Left lung (tissue), 10 donors: ENCODE measurements around the gene ADSS2. TPM values are rescaled to one million over a fixed set of nuclear protein-coding genes. Genes with fewer than 3 reads are reported as not detected.

ENCODE experiments used
- ATAC-seq: fragments of 200-7000 bp; cut with Tn5 transposase; one replicate; pipeline ENCODE4 v1.9.1; 2020; ENCODE audit warnings: moderate library complexity
- DNase-seq, 4 donors: peaks; one replicate each; pipeline ENCODE4 v3.0.0-alpha.2; 2013 to 2020
- H3K27ac ChIP-seq, 2 donors: fragments of 200-600 bp; sonication (generic) in 1 of 2; one replicate each; pipeline versions ENCODE4 v1.5.0 to v1.8.0; 2020 to 2021
- H3K27me3 ChIP-seq, 2 donors: fragments of 200-600 bp; sonication (generic) in 1 of 2; one replicate each; pipeline versions ENCODE4 v1.5.0 to v1.8.0; 2020 to 2021
- H3K36me3 ChIP-seq, 2 donors: fragments of 200-600 bp; sonication (generic) in 1 of 2; one replicate each; pipeline versions ENCODE4 v1.5.0 to v1.8.0; 2020 to 2021
- H3K4me1 ChIP-seq, 2 donors: fragments of 200-600 bp; one replicate each; pipeline ENCODE4 v1.8.0; 2021
- H3K4me3 ChIP-seq, 2 donors: fragments of 200-600 bp; sonication (generic) in 1 of 2; one replicate each; pipeline versions ENCODE4 v1.5.0 to v1.8.0; 2020 to 2021; ENCODE audit warnings: mild to moderate bottlenecking in 1 of 2
- H3K9me3 ChIP-seq, 2 donors: fragments of 200-600 bp; sonication (generic) in 1 of 2; one replicate each; pipeline versions ENCODE4 v1.5.0 to v1.8.0; 2020 to 2021
- CTCF ChIP-seq, 2 donors: fragments of 200-600 bp; sonication (generic) in 1 of 2; IDR thresholded peaks; one replicate each; pipeline versions ENCODE4 v1.5.0 to v1.8.0; 2021; ENCODE audit warnings: antibody characterized with exemption in 2 of 2
- intact Hi-C, 2 donors: fragments of 100-400 bp; cut with DNase I; formaldehyde crosslinking; loops; one replicate each; pipeline versions ENCODE4 v1.11.2 to v1.14.2; 2022
- polyA plus RNA-seq, 6 donors: library from polyadenylated mRNA; unstranded; fragments of 120-200 nt; gene quantifications; one replicate each; pipeline ENCODE4 v1.2.1, GENCODE V29; 2013; ENCODE audit not compliant: insufficient read length in 6 of 6
- total RNA-seq, 2 donors: library from RNA; stranded (reverse); fragmentation: NEBNext Ultra II Directional; extraction: Animal tissue kit (Norgen Biotek cat#: 25700); gene quantifications; one replicate each; pipeline ENCODE4 v1.2.1, GENCODE V29; 2021
- donor health status: DM: no; HTN: yes; CAD: no.
- donor health status: DM: no; HTN: no; CAD: no.

ADSS2 gene
- total and polyA plus RNA-seq, 8 donors: 37.2 to 57.5 (median 52.1) TPM

- DNase-seq (no peak), ATAC-seq (no peak)
- peaks cover 0 to 4% of the 10 kb centered on the region in 2 donors for H3K4me1 ChIP-seq
- no peak overlapping the region for H3K27ac ChIP-seq
- H3K36me3 ChIP-seq: peaks cover 0 to 49% of the 10 kb centered on the region in 2 donors
- no peaks in the 10 kb centered on the region for H3K27me3 ChIP-seq
- intact Hi-C loops: no loop called here
- no peaks in the 10 kb centered on the region for H3K9me3 ChIP-seq
- H3K4me3 ChIP-seq: no peak overlapping the region
- TF ChIP-seq CTCF (IDR thresholded peaks at IDR 0.05): no peak
Observed at GRCh38 chr1:244427647-244428046, 24.1 kb downstream of the ADSS2 start.

GRCh38 chr1:244424649-244425334, 26.9 kb downstream of the ADSS2 start:
- H3K27ac ChIP-seq: no peak overlapping the region
- intact Hi-C loops: no loop called here
- TF ChIP-seq CTCF (IDR thresholded peaks at IDR 0.05): no peak
- ATAC-seq (no peak), DNase-seq (no peak)
- no peak overlapping the region for H3K4me3 ChIP-seq
- H3K27me3 ChIP-seq: no peaks in the 10 kb centered on the region
- H3K4me1 ChIP-seq: peaks cover 0 to 4% of the 10 kb centered on the region in 2 donors
- no peaks in the 10 kb centered on the region for H3K9me3 ChIP-seq
- peaks cover 0 to 51% of the 10 kb centered on the region in 2 donors for H3K36me3 ChIP-seq

DNA sequence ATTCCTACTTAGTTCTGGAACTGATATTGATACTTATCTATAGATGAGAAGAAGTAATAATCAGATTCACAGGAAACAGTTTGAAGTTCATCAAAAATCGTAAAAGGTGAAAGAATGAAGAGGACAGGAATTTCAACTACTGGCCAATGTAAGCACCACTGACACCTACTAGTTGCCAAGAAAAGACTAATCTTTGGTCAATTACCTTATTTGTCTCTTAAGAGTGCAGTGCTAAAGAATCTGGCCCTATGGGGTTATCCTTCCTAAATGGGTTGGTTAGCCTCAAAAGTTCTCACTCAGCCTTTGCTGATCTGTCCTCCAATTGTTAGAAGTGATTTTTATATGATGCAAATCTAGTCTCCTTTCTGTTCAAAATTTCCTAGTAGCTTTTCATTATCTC, 29.5 kb downstream of the ADSS2 start:
- intact Hi-C loops: no loop called here
- H3K27me3 ChIP-seq: no peaks in the 10 kb centered on the region
- H3K27ac ChIP-seq: no peak overlapping the region
- peaks cover 0 to 57% of the 10 kb centered on the region in 2 donors for H3K36me3 ChIP-seq
- DNase-seq (no peak), ATAC-seq (no peak)
- no peak overlapping the region for H3K4me3 ChIP-seq
- no peaks in the 10 kb centered on the region for H3K9me3 ChIP-seq
- no peaks in the 10 kb centered on the region for H3K4me1 ChIP-seq
- TF ChIP-seq CTCF (IDR thresholded peaks at IDR 0.05): no peak

DNA sequence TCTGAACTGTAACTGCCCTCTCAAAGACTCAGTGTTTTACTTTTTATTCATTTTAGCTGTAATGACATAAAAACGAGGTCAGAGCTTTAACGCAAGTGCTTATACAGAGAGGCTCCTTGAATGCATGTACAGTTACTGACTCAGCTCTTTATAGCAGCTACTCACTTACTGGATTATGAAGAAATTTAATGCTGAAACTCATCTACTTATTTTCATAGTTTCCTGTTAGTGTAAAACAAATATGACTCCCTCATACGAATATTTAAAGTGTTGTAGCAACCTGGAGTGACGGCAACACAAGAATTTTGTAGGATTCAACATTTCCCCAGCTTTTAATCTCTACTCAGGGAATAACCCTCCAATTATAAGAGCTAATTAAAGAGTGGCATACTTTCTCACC, 32.7 kb downstream of the ADSS2 start:
- no peak for TF ChIP-seq CTCF (IDR thresholded peaks at IDR 0.05)
- Histone ChIP-seq H3K27me3 (no peaks in the 10 kb centered on the region), H3K9me3 (no peaks in the 10 kb centered on the region), H3K27ac (no peak overlapping the region), H3K36me3 (peaks cover 5 to 87% of the 10 kb centered on the region in 2 donors), H3K4me1 (no peaks in the 10 kb centered on the region), H3K4me3 (no peak overlapping the region)
- DNase-seq: peak in 1 of 4 donors; percentile 12
- intact Hi-C loops: no loop called here
- peak; percentile 75 for ATAC-seq

DNA sequence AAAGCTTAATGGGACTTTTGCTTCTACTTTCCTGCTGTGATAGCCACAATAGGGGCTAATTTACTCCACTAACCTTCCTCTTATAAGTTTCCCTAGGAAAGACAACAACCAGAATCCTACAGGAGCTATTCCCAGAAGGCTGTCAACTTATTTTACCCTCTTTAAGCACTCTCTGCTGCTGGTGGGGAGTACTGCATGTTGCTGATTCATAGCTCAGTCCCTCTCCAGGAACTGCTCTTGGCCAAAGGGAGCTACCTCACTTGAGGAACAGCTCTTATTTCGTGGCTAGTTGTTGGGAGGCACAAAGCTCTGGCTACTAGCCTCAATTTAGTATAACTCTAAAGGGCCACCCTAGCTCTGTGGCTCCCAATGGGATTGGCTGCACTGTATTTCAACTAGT, 37.2 kb downstream of the ADSS2 start:
- Histone ChIP-seq H3K36me3 (peaks cover 5 to 89% of the 10 kb centered on the region in 2 donors), H3K27ac (peak overlapping the region in 1 of 2 donors; percentile 5), H3K9me3 (no peaks in the 10 kb centered on the region), H3K27me3 (no peaks in the 10 kb centered on the region), H3K4me3 (no peak overlapping the region), H3K4me1 (peaks cover 0 to 12% of the 10 kb centered on the region in 2 donors)
- TF ChIP-seq CTCF (IDR thresholded peaks at IDR 0.05): no peak
- intact Hi-C loops: no loop called here
- ATAC-seq (peak; percentile 88), DNase-seq (peak in 1 of 4 donors; percentile 45)
